Central memory CD4-positive, alpha-beta T cell (primary cell): ENCODE data around the gene SLC6A9.

Experiments used
- DNase-seq: peaks from one replicate; pipeline ENCODE4 v3.0.0; 2022

SLC6A9 gene

GRCh38 chr1:44025816-44026215, 5.4 kb downstream of the SLC6A9 start:
- no peak for DNase-seq

DNA sequence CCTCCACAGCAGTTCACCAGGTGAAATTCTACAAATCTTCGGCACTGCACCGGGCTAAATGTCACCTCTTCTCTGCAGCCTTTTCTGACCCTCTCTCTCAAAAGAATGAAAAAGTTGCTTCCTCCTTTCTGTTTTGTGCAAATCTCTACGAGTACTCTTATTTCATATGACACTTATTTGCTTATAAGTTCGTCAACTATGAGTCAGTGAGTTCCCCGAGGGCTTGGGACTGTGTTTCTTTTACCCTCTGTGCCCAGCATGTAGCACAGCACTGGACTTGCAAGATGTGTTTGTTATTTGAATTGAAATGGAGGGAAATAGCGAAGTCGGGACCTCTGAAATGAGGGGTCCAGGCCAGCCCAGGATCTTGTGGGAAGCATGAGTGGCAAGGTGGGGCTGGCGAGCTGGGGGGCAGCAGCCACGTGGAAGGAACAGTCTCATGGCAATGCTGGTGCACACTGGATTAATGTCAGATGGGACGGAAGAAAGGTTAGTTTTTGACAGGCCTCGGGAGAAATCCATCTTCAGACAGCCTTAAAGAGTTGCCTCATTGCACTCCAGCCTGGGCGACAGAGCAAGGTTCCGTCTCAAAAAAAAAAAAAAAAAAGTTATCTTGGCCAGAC, 6.2 kb downstream of the SLC6A9 start:
- DNase-seq: no peak

DNA sequence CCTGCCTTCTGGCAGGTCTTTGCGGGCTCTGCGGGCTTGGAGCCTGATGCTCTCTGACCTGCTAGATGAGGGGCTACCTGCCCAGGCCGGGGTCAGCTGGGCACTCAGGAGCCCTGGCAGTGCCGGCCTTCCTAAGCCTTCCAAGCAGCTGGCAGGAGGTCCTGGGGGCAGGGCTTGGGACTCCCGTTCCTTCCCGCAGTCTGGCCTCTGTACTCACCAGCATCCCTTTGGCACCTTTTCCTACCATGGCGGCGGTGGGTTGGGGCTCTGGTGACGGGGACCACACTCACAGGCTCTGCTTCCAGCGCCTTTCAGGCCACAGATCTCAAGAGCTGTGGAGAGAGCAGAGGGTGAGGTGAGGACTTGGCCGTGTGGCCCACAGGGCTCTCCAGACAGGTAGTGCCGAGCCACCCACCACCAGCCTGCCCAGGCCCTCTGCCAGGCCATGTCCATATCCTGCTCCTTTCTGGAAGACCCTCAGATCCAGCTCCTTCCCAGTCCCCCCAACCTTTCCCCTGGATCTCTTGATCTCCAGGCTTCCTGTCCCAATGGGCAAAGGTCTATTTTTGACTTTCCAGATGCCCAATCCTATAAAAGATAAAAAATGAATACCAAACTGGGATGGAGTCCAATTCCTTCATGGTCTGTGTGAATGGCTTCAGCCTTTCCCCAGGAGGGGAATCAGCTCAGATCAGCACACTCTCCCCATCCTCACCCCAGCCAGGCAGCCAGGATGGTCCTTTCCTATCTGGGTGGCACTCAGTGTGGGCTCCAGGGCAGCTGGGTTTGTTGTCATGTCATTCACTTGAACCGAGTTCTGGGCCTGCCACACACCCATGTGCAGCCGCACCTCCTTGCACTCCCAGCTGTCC, 7.0 kb downstream of the SLC6A9 start:
- no peak for DNase-seq

DNA sequence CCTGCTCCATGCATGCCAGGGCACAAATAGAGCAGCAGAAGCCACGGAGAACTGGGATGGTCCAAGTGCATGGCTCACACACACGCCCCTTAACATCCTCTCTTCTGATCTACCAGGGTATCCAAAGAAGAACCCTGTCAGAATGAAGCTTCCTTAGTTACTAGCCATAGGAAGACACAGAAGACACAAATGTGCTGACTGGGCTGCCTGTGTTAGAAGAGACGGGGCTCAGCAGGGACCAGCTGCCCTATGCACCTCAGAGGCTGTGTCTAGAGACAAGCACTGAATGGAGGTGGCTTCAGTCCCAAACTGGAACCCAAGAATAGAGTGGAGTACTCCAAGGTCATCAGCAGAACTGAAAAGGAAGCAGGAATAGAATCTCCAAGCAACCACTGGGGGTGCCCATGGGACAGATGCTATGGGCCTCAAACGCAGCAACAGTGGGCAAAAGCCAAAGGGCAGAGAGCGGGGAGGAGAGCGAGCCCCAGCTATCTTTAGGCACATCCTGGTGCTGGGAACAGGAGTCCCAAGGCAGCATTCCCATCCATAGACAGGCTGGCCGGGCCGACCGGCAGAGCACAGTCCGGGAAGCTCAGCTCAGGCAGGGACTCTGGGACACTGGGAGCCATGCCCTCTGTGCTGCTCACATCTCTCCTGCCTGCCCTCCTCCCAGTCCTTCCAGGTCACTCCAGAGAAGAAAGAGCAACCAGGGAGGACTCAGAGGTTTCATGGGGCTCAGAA, 9.5 kb downstream of the SLC6A9 start:
- no peak for DNase-seq

DNA sequence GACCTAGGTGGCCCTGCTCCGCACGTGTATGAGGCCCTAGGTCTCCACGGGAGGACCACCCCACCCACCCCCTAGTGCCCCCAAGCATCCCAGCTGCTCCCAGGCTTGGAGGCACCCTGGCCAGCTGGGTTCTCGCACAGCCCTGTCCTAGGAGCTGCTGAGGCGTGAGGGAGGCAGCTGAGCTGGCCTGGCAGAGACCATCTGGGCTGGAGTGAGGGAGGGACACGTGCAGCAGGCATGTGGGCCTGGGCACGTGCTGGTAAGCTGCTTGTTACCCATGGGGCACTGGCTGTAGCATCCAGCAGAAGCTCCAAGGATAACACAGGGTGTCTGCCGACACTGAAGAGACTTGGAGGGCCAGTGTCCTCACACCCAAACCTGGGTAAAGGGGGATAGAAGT, 10.1 kb downstream of the SLC6A9 start:
- DNase-seq: no peak

- no peak for DNase-seq
Measured at GRCh38 chr1:44020464-44020863, 10.8 kb downstream of the SLC6A9 start.

- no peak for DNase-seq
Measured at GRCh38 chr1:44019466-44019948, 11.8 kb downstream of the SLC6A9 start.

GRCh38 chr1:44016890-44017400, 14.3 kb downstream of the SLC6A9 start:
- DNase-seq: no peak

GRCh38 chr1:44016041-44016889, 15.0 kb downstream of the SLC6A9 start:
- no peak for DNase-seq

GRCh38 chr1:44015206-44015605, 16.1 kb downstream of the SLC6A9 start:
- no peak for DNase-seq

DNA sequence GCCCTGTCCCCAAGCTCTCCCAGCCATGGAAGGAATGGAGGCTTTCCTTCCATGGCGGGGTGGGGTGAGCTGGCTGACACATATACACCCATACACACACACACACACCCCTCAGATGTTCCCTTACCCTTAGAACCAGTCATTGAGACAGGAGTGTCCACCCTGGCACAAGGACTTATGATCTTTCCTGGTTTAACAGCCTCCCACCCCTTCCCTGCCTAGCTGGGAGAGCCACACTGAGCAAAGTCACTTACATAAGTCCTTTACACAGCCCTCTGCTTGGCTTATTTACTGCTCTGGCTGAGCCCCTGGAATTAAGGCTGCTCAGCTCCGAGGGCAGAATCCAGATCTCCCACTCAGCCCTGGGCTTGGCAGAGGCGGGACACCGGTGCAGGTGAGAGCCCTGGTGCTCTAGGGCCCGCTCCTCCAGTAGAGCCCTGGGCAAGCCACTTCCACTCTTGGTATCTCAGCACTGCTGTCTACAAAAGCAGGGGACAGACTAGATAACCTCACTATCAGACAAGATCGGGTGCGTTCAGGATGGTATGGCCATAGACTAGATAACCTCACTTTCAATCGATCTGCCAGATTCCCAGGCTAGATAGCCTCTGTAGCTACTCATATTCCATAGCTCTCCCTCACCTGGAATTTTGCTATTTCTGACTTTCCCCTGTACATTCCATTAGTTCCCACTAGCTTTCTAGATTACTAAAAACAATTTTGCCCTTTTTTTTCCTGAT, 16.7 kb downstream of the SLC6A9 start:
- no peak for DNase-seq

GRCh38 chr1:44013949-44014348, 17.3 kb downstream of the SLC6A9 start:
- no peak for DNase-seq

GRCh38 chr1:44012941-44013609, 18.2 kb downstream of the SLC6A9 start:
- DNase-seq: no peak

DNA sequence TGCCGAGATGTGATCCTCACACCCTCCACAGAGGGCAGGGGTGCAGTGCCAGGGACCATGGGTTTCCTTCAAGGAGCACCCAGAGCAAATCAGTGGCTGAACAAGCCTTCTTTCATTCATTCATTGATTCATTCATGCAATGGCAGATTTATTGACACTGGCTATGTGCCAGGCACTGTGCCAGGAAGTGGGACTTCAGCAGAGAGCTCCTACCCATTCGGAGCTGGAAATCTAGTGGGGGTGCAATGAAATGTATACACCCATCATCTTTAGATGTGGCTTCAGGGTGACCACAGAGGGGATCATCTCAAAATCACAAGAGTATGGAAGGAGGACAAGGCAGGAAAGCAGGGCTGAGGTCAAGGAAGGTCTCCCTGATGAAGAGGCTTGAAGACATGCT, 18.9 kb downstream of the SLC6A9 start:
- DNase-seq: no peak

DNA sequence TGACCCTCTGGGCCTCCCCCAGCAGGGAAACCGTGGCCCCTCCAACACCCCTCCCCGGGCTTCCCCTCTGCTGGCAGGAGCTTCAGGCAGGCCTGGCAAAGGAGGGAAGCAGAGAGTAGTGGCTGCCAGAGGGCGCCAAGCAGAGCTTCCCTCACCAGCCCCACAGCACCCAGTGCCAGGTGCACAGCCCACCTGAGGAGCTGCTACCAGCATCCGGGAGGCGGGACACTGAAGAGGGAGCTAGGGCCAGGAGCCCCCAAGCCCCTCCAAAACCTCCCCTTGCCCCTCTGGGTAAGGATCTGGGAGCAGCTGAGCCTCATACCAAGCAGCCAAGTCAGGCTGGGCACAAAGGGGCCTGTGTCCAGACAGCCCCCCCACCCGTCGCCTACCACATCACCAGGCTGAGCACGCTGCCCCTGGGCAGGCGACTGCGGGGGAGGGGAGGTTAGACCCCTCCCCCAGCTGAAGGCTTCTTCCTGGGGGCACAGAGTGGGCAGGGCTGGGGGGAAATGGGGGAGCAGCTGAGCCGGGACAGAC, 20.3 kb downstream of the SLC6A9 start:
- DNase-seq: no peak

GRCh38 chr1:44008259-44008658, 23.0 kb downstream of the SLC6A9 start:
- DNase-seq: no peak

- no peak for DNase-seq
Measured at GRCh38 chr1:44002606-44003157, 28.6 kb downstream of the SLC6A9 start.

DNA sequence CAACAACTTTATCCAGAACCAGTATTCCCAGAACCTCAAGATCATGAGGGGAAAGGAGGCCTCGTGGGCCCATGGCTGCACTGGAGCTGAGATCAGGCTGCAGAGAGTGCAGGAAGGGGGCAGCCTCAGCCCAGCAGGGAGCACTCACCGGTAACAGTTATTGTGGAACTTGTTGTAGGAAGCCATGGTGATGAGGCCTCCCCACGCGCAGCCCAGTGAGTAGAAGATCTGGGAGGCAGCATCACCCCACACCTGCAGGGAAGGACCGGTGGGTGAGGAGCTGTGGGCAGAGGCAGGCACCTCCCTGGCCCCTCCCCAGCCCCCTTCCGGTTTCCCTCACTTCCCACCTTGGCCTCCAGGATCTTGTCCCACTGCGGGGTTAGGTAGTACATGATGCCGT, 29.1 kb downstream of the SLC6A9 start:
- no peak for DNase-seq

DNA sequence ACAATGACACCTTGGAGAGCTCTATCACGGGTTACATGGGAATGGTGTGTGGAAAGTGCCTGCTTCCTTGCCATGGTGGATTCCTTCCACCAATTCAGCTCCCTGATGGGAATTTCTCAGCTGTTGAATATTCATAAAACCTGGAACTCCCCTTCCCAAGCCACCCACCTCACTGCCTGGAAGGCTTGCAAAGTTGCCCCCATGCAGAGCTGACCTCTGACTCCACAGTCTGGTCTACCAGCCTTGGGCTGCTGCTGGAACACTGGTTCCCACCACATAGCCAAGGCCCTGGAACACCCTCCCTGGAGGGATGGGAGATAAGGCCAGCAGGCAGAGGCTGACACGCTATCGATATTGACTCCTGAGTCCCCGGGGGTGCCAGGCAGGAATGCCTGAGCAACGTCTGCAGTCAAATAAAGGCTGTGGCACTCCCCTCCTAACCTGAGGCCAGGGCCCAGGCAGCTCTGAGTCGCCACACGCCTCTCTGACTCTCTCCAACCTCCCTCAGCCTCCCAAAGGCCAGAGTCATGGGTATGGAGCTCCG, 31.1 kb downstream of the SLC6A9 start:
- DNase-seq: no peak

DNA sequence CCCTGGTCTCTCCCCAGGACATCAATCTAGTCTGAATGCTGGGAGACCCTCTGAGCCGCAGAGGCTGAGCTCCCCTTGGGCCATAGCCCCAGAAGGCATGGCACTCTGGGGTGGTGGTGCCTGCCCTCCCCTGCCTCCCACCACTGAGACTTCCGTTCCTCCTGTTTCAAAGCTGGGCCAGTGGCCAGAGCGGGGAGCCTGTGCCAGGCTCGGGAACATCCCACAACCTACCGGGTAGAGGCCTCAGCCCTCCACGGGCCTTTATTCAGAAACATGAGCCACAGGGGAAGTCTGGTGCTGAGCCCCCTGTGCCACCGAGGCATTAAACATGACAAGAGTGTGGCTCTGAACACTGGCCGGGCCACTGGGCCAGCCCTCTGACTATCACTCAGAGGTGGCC, 31.8 kb downstream of the SLC6A9 start:
- no peak for DNase-seq
